NCI-H146 treated with DMSO at 0.1 percent for 48 hours (cell line): Measurements from ENCODE around the gene RRAD.
"Not testable (repeated sequence)": the region's sequence is repeated elsewhere in the genome, so short reads cannot be mapped to it uniquely, and the experiment has no call there.

Experiments used
- DNase-seq: peaks from one replicate; lab custom pipeline; 2025; ENCODE audit not compliant: unreplicated experiment; lab: John Stamatoyannopoulos, UW

The RRAD gene, protein sequence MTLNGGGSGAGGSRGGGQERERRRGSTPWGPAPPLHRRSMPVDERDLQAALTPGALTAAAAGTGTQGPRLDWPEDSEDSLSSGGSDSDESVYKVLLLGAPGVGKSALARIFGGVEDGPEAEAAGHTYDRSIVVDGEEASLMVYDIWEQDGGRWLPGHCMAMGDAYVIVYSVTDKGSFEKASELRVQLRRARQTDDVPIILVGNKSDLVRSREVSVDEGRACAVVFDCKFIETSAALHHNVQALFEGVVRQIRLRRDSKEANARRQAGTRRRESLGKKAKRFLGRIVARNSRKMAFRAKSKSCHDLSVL

DNA sequence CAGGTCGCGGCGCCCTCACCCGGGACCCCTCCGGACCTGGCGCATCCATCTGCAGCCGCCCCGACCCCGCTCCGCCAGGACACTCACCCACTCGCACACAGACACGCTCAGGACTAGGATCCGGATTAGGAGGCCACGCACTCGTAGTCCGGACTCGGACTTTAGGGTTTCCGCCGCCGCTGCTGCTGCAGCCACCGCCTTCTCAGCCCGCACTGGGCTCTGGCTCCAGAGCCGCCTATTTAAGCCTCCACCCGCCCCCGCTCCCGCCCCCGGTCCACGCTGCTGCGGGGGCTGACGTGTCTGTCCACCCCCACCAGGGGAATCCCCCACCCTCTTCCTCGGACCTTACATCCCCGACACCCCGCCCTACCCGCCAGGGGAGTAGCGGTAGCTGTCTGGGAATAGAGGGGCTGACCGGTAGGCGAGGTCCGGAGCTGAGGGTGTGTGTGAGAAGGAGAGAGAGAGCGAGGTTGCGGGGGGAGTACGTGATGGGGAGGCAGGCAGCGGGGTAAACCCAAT, at the start of gene RRAD:
Gene RRAD (minus strand): TSS at position 214 of the 519 bp plus-strand sequence. CDS start 356 bp downstream, outside the sequence.
- no peak for DNase-seq

DNA sequence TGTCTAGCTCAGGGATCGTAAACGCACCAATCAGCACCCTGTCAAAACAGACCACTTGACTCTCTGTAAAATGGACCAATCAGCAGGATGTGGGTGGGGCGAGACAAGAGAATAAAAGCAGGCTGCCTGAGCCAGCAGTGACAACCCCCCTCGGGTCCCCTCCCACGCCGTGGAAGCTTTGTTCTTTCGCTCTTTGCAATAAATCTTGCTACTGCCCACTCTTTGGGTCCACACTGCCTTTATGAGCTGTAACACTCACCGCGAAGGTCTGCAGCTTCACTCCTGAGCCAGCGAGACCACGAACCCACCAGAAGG, 49.6 kb upstream of the RRAD start:
- not testable (repeated sequence) for DNase-seq

DNA sequence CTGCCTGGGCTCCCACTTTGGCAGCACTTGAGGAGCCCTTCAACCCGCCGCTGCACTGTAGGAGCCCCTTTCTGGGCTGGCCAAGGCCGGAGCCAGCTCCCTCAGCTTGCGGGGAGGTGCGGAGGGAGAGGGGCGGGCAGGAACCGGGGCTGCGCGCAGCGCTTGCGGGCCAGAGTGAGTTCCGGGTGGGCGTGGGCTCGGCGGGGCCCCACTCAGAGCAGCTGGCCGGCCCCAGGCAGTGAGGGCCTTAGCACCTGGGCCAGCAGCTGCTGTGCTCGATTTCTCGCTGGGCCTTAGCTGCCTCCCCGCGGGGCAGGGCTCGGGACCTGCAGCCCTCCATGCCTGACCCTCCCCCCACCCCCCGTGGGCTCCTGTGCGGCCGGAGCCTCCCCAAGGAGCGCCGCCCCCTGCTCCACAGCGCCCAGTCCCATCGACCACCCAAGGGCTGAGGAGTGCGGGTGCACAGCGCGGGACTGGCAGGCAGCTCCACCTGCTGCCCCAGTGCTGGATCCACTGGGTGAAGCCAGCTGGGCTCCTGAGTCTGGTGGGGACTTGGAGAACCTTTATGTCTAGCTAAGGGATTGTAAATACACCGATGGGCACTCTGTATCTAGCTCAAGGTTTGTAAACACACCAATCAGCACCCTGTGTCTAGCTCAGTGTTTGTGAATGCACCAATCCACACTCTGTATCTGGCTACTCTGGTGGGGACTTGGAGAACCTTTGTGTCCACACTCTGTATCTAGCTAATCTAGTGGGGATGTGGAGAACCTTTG, 49.0 kb upstream of the RRAD start:
- not testable (repeated sequence) for DNase-seq

DNA sequence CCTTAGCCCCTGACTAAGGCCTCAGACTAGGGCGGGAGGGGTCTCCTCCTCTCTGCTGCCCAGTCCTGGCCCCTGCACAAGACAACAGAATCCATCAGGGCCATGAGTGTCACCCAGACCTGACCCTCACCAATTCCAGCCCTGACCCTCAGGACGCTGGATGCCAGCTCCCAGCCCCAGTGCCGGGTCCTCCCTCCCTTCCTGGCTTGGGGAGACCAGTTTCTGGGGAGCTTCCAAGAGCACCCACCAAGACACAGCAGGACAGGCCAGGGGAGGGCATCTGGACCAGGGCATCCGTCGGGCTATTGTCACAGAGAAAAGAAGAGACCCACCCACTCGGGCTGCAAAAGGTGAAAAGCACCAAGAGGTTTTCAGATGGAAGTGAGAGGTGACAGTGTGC, 48.4 kb upstream of the RRAD start:
- DNase-seq = no peak

DNA sequence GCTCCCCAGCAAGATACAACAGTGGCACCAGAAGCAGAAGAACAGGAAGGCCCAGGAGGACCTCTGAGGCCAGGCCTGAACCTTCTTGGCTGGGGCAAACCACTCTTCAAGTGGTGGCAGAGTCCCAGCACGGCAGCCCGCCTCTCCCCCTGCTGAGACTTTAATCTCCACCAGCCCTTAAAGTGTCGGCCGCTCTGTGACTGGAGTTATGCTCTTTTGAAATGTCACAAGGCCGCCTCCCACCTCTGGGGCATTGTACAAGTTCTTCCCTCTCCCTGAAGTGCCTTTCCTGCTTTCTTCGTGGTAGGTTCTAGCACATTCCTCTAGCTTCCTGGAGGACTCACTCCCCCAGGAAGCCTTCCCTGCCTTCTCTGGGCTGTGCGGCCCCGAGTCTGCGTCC, 47.6 kb upstream of the RRAD start:
- DNase-seq = no peak

DNA sequence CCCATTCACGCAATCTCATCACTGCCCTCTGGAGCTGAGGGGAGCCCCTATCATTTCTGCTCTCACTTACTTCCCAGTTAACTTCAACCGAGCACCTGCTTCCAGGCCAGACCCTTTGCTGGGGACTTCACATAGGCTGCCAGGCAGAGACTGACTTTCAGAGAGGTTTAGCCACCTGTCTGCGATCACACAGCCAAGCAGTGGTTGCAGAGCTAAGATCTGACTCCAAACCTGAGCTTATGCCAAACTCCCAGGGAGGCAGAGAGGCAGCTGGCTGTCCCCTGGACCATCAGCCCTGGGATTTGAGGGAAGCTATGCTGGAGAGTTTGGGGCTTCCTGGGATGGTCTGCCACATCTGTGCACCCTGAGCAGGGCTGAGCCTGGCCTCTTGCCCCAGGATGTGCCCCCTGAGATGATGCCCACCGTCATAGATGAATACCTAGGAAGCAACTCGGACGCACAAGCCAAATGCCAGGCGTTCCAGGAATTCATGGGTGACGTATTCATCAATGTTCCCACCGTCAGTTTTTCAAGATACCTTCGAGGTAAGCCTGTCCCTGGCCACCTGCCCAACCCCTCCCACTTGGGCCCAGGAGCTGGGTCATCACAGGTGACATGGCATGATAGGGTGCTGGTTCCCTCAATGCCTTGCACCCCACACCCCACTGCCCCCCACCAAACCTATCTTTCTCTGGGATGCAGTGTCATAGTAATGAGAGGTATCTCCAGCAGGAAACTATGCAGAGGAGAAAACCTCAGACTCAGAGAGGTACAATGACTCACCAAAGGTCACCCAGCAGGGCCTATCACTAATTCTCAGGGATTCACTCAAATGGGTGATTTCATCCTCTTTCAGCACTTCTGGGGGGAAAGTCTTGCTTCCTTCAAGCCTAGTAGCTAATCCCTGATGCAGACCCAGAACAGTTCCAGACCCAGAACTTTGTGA, 45.7 kb upstream of the RRAD start:
- no peak for DNase-seq

DNA sequence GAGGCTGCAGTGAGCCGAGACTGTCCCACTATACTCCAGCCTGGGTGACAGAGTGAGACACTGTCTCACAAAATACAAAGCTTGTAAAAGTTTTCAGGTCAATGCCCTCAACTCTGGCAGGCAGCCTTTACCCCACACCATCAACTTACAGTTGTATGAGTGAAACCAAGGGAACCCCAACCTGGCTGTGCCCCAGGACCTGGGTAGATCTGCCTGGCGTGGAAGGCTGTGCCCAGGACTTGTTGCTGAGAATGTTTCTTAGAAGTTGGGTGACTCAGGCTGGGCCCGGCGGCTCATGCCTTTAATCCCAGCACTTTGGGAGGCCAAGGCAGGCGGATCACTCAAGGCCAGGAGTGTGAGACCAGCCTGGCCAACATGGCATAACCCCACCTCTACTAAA, 43.5 kb upstream of the RRAD start:
- no peak for DNase-seq

DNA sequence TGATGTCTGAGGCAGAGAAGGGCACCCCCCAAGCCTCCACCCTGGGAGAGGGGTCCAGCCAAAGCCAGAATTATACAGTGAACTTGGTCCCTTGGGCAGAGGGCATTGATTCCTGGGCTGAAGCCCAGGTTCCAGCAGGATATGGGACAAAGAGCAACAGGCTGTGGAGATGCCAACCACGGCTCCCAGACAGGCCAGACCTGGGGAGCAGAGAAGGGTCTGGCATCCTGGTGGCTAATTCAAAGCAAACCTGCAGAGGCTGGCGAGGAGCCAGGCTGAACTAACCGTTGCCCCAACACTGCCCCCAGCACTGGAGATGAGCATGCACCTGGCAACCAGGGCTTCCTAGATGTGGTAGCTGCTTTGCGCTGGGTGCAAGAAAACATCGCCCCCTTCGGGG, 38.7 kb upstream of the RRAD start:
- no peak for DNase-seq

DNA sequence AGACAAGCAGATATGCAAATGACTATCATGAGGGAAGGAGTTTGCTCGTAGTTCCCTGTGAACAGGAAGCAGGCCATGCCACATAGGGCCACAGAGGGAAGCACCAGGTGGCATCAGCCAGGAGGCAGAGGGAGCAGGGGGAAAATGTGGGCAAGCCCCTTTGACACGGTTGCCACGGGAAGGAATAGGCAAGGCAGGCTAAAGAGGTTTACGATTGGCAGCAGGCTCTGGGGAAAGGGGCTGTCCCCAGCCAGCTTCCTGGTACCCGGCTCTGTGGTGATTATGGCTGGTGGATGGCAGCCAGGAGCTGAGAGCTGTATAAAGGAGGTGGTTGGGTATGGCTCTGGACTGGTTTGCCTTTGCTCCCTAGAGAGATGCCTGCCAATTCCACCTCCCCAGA, 36.6 kb upstream of the RRAD start:
- DNase-seq = no peak

DNA sequence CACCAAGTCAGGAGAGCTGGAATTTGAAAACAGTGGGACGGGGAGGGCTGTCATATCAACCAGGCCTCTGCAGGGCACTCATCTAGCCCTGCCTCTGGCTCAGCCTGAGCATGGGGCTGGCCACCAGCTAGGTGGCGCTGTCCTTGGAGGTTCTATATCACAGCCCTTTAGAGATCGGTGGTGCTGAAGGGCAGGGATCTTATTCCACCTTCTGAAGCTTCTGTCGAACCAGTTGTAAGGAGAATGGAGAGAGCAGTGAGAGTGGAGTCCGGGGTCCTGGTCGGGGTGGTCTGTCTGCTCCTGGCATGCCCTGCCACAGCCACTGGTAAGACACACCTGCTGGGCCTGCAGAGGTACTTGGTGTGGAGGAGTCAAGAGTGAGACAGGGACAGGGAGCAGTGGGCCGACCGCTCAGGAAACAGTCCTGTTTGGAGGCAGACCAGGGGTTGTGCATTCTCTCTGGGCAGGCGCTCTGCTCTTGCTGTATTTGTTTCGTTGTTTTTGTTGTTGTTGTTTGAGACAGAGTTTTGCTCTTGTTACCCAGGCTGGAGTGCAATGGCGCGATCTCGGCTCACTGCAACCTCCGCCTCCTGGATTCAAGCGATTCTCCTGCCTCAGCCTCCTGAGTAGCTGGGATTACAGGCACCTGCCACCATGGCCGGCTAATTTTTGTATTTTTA, 35.9 kb upstream of the RRAD start, which contains the start of gene CES3:
Gene CES3 (plus strand): TSS at position 202 of the 680 bp plus-strand sequence. CDS start 42 bp downstream, at position 244.
- DNase-seq = peak; percentile 51

DNA sequence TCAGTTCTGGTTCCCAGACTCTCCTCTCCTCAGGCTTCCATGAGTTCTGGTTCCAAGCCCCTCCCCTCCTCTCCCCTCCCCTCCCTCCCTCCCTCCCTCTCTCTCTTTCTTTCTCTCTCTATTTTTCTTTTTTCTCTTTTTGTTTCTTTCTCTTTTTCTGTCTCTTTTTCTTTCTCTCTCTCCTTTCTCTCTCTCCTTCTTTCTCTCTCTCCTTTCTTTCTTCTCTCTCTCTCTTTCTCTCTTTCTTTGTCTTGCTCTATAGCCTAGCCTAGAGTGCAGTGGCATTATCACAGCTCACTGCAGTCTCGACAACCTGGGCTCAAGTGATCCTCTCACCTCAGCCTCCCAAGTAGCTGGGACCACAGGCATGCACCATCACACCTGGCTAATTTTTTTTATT, 34.9 kb upstream of the RRAD start:
- no peak for DNase-seq

DNA sequence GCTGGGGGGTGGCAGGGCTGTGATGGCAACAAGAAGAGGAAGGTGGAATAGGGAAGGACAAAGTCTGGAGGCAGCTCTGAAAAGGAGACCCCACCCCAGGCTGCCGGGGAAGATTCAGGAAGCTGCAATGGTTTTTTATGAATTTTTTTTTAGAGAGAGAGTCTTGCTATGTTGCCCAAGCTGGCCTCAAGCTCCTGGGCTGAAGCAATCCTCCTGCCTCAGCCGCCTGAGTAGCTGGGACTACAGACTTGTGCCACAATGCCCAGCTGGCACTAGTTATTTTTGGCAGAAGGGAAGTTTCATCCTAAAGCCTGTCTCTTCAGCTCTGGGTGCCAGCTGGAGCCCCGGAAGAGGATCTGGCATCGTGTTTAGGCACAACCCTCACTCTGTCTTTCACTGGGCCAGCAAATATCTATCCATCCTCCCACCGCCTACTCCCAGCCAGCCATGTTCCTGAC, 34.4 kb upstream of the RRAD start:
- no peak for DNase-seq

DNA sequence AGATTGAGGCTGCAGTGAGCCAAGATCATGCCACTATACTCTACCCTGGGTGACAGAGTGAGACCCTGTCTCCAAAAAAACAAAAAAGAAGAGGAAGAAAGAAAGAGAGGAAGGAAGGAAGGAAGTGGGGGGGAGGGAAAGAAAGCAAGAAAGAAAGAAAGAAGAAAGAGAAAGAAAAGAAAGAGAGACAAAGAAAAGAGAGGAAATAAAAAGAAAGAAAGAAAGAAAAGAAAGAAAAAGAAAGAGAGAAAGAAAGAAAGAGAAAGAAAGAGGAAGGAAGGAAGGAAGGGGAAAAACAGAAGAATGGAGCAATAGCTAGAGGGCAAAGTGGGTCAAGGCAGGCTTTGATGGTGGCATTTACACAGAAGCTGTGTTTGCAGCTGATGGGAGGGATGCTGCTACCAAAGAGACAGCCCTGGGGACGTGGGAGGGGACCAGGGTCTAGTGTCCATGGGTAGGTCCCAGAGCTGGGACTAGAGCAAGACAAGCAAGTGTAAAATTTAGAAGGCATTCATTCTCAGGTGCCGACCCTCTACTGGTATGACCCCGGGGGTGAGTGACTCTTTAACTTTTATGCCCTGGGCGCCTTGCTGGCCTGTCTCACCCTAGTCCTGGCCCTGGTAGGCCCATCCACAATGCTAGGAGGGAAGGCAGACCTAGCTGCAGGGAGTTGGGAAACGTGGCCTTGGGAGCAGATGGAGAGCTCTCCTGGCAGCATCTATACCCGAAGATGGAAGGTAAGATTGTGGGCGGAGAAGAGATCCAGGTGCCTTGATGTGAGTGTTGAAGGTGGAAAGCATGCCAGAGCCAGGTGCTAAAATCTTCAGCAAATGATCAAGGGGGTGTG, 33.7 kb upstream of the RRAD start:
- DNase-seq = no peak

DNA sequence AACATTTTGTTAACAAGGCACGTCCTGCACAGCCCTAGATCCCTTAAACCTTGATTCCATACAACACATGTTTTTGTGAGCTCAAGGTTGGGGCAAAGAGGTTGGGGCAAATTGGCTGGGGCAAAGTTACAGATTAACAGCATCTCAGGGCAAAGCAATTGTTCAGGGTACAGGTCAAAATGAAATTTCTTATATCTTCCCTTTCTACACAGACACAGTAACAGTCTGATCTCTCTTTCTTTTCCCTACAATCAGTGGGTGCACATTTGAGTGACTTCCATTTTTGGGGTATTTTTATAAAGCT, 30.8 kb upstream of the RRAD start:
- not testable (repeated sequence) for DNase-seq

DNA sequence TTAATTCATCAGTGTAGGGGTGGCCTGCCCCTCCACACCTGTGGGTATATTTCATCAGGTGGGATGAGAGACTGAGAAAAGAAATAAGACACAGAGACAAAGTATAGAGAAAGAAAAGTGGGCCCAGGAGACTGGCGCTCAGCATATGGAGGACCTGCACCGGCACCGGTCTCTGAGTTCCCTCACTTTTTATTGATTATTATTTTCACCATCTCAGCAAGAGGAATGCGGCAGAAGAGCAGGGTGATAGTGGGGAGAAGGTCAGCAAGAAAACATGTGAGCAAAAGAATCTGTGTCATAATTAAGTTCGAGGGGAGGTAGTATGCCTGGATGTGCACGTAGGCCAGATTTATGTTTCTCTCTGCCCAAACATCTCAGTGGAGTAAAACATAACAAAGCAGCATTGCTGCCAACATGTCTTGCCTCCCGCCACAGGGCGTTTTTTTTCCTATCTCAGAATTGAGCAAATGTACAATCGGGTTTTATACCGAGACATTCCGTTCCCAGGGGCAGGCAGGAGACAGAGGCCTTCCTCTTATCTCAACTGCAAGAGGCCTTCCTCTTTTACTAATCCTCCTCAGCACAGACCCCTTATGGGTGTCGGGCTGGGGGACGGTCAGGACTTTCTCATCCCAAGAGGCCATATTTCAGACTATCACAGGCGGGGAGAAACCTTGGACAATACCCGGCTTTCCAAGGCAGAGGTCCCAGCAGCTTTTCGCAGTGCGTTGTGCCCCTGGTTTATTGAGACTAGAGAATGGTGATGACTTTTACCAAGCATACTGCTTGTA, 30.2 kb upstream of the RRAD start:
- not testable (repeated sequence) for DNase-seq

DNA sequence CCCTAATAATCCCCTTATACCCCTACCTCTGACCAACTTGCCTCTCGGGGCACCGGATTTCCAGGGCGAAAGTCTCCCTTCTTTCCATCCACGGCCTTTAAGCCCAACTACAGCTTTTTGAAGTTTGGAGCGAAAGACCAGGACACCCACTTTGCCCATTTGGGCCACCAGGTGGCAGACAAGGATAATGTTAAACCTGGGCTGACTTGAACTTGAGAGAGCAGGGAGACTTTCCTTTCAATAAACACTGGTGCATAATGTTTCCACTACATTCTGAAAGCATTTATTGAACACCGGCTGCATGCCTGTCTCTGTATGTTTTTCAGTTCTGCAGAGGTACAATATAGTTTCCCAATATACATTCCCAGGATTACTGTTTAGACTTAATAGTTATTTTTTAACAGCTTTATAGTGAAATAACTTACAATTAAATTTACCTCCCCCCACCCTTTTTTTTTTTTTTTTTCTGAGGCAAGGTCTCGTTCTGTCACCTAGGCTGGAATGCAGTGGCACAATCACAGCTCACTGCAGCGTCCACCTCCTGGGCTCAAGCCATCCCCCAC, 28.8 kb upstream of the RRAD start:
- peak; percentile 26 for DNase-seq

DNA sequence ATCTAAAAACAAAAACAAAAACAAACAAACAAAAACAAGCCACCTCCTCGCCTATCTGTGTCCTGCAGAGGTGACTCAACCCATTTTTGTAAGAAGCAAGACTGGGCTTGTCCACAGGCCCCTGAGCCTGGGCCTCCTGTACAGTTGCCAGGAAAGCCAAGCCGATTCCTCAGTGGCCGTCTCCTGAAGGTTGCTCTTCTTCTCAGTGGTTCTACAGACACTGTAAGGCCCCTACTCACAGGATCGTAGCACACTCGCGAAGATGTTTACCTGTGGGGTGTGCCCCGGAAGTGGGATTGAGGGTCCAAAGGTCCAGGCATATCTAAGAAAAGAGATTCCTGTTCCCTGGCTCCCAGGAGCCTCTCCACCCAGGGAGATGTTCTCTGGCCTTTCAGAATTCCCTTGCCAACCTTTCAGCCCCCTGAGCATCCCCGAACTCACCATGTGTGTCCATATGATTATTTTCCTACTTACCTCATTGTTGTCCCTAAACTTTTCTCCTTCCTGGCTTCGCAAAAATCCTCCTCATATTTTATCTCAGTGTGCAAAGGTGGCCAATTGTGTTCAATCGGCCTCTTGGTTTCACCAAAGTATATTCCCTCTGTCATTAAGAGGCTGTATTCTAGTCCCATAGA, 28.2 kb upstream of the RRAD start:
- DNase-seq = no peak

DNA sequence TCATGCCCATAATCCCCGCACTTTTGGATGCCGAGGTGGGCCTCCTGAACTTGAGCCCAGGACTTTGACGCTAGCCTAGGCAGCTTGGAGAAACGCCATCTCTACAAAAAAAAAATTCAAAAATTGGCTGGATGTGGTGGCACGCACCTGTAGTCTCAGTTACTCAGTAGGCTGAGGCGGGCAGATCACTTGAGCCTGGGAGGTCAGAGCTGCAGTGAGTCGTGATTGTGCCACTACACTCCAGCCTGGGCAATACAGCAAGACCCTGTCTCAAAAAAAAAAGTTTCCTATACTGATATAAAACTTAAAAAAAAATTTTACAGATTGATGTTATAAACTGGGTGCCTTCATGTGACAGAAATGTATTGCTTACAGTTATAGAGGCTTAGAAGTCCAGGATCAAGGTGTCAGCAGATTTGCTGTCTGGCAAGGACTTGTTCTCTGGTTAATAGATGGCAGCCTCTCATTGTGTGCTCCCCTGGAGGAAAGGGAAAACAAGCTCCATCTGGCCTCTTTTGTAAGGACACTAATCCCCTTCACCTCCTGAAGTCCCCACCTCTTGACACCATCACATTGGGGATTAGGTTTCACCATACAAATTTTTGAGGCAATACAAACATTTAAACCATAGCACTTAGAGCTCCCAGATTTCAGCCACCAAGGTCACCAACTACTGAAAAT, 27.2 kb upstream of the RRAD start:
- no peak for DNase-seq
